ENCODE measurements around the gene FUT2.
"Not testable (repeated sequence)": the region's sequence is repeated elsewhere in the genome, so short reads cannot be mapped to it uniquely, and the experiment has no call there.

Gene FUT2

DNA sequence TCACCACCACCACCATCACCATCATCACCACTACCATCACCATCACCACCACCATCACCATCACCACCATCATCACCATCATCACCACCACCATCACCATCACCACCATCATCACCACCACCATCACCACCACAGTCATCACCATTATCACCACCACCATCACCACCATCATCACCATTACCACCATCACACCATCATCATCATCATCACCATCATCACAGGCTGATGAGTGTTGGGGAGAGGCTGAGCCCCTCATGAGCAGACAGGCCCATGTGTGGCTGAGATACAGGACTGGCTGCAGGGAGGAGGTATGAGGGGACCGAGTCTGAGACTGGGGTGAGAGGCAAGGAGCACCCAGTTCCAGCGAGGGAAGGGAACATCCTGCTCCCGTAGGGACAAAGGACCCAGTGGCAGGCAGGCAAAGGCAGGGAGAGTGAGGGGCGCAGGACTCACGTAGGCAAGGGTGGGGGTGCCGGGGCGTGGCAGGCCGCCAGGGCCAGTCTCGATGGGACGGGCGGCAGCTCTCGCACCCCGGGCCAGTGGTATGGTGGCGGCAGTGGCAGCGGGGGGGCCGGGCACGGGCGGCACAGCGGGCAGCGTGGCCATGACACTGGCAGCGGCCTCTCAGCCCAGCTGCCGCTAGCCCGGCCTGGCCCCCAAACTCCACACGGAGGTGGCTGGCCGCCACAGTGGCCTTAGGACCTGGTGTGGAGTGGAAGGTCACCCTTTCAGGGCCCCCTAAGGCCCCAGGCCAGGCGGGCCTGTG is 25.7 kb upstream of the FUT2 start:
- no peak for DNase-seq
- in situ Hi-C loops (cut with HindIII; ENCODE audit: low pct_ligation_motif_present, low pct_unique_long_range_greater_than_20kb, low sequenced_read_pairs), result no loop called here

DNA sequence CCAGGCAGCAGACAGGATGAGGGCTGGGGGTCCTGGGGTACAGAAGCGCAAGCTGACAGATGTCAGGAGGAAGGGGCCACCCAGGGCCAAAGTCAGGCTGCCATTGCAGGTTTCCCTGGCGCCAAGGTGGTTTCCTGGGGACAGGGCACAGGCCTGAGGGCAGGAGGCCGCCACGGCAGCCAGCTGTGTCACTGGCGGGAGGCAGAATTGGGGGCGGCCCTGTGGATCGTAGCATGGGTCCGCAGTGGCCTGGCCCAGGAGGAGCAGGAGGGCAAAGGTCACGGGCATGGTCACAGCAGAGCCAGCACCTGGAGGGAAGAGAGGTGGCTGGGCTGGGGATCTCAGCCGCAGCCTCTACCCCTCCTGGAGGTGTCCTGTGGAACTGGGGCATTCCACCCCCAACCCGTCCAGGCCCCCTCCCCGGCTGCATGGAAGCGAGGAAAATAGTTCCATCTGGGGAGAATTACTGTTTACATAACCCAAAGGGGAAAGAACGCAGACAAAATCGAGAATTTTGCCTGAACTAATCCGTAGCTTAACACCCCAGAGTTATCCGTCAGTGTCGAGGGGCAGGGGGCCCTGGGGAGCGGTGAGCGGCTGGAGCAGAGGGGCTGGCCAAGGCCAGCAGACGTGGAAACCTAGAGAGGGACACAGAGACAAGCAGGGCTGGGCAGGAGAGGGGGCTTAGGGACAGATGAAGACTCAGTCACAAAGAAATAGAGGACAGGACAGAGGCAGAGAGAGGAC is 24.9 kb upstream of the FUT2 start:
- in situ Hi-C loops (cut with HindIII; ENCODE audit: low pct_ligation_motif_present, low pct_unique_long_range_greater_than_20kb, low sequenced_read_pairs), result no loop called here
- DNase-seq, result no peak

DNA sequence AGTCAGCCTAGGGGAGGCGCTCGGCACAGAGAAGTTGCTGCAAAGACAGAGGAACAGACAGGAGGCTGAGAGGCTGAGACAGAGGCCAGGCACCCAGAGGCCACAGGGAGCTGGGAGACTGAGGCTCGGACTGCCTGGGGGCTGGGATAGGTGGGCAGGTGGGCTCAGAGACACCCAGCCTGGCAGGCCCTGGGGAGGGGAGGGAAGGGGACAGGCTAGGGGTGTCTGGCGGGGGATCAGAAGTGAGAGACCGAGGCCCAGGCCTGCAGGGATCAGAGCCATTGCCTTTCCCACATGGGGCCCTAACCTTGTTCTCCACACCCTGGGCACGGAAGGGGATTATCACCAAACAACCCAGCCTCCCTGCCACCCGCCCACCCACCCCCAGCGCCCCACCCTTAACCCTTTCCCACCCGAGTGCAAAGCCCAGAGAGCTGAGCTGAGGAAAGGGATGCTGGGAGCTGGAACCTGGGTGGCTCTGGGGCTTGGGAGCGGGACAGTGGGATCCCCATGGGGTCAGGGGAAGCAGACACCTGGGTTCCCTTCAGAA is 24.2 kb upstream of the FUT2 start:
- in situ Hi-C loops (cut with HindIII; ENCODE audit: low pct_ligation_motif_present, low pct_unique_long_range_greater_than_20kb, low sequenced_read_pairs), result no loop called here
- DNase-seq, result no peak

DNA sequence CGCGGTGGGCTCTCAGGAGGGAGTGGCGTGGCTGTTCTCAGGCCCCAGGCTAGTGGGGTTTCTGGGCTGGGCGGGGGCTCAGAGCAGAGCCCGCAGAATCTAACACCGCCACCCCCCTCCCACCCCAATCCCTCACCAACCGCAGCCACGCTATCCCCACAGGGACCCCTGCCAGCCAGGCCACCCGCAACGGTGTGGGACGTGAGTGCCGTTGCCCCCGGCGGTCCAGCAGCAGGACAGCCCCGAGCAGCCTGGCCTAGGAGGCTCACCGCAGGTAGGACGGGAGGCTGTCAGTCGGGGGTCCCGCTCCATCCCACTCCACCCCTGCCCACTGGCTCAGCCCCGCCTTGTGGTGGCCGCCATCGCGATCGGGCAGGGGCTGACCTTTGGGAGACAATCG is 22.8 kb upstream of the FUT2 start, which contains the start of gene NTN5:
Gene NTN5, minus strand, starts transcription at position 24 of the 400 bp plus-strand sequence. CDS start 2,031 bp downstream, outside the sequence.
- in situ Hi-C loops (cut with HindIII; ENCODE audit: low pct_ligation_motif_present, low pct_unique_long_range_greater_than_20kb, low sequenced_read_pairs), result no loop called here
- DNase-seq, result no peak

DNA sequence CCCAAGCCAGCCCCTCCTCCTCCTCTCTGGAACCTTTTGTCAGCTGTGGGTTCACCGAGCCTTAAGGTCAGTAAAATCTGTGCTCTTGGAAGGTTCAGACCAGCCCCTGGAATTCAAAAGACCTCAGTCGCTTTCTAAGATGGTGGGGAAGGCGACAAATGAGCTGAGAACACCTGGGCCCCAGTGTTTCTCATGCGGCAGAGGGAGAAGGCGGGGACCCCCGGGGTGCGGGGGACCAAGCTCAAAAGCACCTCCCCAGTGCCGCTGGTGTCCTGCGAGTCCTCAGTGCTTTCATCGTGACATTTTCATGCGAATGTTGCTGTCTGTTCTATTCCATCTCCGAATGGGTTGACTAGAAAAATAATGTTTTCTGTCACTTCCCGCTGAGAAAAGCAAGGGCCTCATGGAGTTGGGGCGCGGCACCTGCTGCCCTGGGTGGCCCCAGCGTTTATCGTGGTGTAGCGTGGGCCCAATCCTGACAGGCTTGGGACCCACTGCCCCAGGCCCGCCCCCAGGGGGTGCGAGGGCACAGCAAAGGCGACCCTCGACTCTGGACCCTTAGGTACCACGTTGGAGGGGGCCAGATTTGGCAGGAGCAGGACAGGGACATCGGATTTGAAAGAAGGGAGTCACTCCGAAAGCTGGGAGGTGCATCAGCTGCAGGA is 22.2 kb upstream of the FUT2 start:
- no peak for DNase-seq
- in situ Hi-C loops (cut with HindIII; ENCODE audit: low pct_ligation_motif_present, low pct_unique_long_range_greater_than_20kb, low sequenced_read_pairs), result no loop called here

DNA sequence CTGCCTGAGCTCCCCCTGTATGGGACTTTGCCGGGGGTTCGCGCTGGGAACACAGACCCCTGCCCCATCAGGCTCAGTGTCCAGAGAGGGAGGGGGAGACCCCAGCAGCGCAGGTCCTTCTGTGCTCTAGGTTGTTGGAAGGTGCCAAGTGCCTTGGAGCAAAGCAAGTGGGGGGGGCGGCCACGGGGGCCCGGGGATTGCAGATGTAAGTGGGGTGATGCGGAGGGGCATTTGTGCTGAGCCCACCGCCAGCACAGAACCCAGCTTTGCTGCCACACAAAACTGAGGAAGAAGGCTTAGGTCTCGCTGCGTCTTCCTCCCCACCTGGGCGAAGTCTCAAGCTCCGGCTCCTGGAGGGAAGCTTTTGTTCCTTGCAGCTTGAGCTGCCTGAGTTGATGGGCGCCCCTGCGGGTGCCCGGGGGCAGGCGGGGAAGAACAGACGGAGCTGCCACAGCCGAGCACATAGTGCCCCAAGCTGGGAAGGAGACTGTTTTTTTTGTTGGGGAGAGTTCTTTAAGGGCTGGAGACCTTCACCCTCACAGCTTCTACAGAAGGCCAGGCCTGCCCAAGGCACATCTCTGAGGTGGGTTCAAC is 21.5 kb upstream of the FUT2 start:
- DNase-seq, result no peak
- in situ Hi-C loops (cut with HindIII; ENCODE audit: low pct_ligation_motif_present, low pct_unique_long_range_greater_than_20kb, low sequenced_read_pairs), result no loop called here

DNA sequence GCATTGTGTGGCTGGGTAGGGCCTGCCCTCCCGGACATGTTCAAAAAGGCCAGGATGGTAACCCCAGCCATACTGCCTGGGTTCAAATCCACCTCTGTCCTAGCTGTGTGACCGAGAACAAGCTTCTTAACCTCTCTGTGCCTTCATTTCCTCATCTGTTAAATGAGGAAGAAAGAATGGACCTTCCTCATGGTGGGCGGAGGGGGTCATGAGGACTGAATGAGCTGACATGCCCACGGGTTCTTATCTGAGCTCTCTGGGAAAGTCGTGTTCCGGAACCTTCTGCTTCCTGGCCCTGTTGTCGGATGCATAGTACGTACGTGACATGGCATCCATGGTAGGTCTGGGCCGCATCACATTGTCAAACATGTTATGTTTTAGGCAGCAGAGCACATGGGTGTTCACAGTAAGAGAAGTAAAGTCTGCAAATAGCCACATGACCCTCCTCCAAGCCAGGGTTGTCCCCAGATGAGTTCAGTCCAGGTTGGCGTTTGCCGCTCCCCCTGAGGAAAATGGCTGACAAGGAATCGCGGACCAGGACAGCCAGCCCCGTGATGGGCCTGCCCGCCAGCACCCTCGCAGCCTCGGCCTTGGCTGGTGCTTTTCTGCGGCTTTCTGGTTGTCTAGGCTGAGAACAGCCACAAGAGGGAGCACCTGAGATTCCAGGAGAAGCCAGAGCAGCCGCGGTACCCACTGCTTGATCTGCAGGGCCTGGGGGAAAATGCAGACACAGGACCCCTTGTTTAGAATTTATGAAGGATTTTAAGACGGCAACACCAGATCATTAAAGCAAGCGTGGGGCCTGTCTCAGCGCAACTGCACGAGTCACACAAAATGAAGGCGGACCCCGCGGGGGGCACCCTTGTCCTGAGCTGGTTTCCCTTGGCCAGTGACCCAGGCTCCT is 20.6 kb upstream of the FUT2 start:
- DNase-seq, result peak; percentile 80
- in situ Hi-C loops (cut with HindIII; ENCODE audit: low pct_ligation_motif_present, low pct_unique_long_range_greater_than_20kb, low sequenced_read_pairs), result no loop called here

DNA sequence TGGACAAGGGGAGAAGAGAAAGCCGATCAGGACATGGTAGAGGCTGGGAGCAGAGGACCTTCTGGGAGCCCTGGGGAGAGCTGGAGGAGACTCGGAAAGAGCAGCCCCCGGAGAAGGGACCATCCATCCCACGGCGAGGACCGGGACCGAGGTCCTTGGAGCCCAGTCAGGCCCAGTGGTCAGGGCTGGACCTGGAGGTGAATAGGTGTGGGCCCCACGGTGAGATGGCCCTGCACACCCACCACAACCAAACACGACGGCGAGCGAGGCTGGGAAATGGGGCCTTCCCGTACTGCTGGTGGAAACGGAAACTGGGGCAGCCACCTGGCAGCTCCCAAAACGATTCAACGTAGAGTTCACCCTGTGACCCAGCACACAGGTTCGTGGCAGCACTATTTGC is 19.3 kb upstream of the FUT2 start:
- no peak for DNase-seq
- in situ Hi-C loops (cut with HindIII; ENCODE audit: low pct_ligation_motif_present, low pct_unique_long_range_greater_than_20kb, low sequenced_read_pairs), result no loop called here

DNA sequence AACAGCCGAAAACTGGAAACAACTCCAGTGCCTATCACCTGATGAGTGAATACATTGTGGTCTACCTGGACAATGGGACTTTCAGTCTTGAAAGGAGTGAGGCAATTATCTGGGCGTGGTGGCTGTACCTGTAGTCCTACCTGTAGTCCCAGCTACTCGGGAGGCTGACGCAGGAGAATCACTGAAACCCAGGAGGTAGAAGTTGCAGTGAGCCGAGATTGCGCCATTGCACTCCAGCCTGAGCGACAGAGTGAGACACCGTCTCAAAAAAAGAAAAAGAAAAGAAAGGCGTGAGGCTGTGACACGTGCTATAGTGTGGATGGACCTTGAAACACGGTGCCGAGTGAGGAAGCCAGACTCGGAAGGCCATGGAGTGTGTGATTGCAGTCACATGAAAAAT is 18.9 kb upstream of the FUT2 start:
- in situ Hi-C loops (cut with HindIII; ENCODE audit: low pct_ligation_motif_present, low pct_unique_long_range_greater_than_20kb, low sequenced_read_pairs), result no loop called here
- DNase-seq, result no peak

DNA sequence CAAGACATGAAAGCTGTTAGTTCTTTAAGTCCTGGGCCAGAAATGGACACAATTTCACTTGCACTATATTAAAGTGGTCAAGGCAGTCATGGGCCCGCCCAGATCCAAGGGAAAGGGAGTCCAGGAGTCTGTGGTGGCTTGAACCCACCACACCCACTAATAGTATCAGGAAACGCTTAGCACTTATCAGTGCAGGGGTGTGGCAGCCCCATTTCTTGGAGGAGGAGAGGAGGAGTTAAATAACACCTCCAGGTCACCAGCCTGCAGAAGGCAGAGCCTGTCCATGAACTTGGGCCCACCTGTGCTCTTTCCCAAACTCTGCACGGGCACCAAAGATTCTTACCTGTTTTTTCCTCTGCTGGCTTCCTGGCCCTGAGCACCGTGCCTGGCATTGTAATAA is 17.6 kb upstream of the FUT2 start:
- in situ Hi-C loops (cut with HindIII; ENCODE audit: low pct_ligation_motif_present, low pct_unique_long_range_greater_than_20kb, low sequenced_read_pairs), result no loop called here
- no peak for DNase-seq

DNA sequence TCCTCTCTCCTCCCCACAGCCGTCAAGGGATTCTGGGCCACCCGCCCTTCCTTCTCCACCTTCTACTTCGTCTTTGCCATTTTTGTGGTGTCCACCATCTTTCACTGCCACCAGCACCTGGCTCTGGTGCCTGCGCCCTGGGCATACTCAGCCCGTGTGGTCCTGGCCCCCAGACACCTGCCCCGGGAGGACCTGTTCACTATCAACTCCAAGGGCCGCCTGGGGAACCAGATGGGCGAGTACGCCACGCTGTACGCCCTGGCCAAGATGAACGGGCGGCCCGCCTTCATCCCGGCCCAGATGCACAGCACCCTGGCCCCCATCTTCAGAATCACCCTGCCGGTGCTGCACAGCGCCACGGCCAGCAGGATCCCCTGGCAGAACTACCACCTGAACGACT is 15.8 kb upstream of the FUT2 start:
- in situ Hi-C loops (cut with HindIII; ENCODE audit: low pct_ligation_motif_present, low pct_unique_long_range_greater_than_20kb, low sequenced_read_pairs); DNase-seq: not testable (repeated sequence)

DNA sequence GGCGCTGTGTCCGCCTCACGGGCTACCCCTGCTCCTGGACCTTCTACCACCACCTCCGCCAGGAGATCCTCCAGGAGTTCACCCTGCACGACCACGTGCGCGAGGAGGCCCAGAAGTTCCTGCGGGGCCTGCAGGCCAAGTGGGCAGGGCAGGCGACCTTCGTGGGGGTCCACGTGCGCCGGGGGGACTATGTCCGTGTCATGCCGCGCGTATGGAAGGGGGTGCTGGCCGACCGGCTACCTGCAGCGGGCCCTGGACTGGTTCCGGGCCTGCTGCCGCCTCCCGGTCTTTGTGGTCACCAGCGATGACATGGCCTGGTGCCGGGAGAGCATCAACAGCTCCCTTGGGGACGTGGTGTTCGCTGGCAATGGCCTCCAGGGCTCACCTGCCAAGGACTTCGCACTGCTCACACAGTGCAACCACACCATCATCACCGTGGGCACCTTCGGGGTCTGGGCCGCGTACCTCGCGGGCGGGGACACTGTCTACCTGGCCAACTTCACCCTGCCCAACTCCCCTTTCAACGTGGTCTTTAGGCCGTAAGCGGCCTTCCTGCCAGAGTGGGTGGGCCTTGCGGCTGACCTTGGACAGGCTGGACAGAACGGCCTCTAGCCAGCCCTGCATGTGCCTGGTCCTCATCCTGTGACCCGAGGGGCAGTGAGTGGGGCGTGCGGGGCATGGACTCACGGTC is 15.2 kb upstream of the FUT2 start:
- in situ Hi-C loops (cut with HindIII; ENCODE audit: low pct_ligation_motif_present, low pct_unique_long_range_greater_than_20kb, low sequenced_read_pairs), result no loop called here
- no peak for DNase-seq

DNA sequence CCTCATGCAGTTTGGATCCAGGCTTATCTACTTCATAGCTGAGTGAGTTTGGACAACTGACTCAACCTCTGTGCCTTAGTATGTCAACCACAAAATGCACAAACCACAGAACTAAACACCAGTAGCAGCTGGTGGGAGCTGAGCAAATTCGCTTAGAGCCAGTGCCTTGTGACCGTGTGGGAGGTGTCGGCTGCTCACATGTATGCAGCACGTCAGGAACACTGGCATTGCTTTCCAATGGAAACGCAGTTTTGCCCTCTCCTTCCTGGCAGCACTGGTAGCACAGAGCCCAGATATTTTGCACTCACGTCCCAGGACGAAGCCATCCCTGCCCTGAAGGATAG is 14.7 kb upstream of the FUT2 start:
- peak; percentile 85 for DNase-seq
- in situ Hi-C loops (cut with HindIII; ENCODE audit: low pct_ligation_motif_present, low pct_unique_long_range_greater_than_20kb, low sequenced_read_pairs), result no loop called here

DNA sequence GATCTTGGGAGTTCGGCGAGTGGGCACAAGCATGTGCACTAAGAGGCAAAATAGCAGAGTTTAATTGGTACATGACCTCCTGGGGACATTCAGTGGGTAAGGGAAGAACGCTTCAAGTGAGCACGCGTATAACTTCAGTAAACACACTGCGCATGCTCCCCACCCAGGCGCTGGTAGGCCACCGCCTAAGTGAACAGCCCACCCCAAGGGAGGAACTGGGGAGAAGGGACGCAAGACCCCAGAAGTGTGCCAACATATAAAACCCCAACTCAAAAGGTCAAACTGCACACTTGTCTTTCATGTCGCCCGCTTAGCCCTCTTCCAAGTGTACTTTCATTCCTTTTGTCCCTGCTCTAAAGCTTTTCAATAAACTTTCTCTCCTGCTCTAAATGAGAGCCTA is 12.4 kb upstream of the FUT2 start:
- in situ Hi-C loops (cut with HindIII; ENCODE audit: low pct_ligation_motif_present, low pct_unique_long_range_greater_than_20kb, low sequenced_read_pairs), result no loop called here
- DNase-seq, result no peak

DNA sequence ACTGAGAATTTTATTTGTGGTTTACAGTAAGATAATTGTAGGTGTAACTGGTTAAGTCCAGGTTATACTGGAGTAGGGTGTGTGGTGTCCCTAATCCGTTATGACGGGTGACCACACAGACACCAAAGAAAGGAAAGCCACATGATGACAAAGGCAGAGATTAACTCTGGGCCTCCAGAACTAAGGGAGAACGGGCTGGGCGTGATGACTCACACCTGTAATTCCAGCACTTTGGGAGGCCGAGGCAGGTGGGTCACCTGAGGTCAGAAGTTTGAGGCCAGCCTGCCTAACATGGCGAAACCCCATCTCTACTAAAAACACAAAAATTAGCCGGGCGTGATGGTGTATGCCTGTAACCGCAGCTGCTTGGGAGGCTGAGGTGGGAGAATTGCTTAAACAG is 10.2 kb upstream of the FUT2 start:
- in situ Hi-C loops (cut with HindIII; ENCODE audit: low pct_ligation_motif_present, low pct_unique_long_range_greater_than_20kb, low sequenced_read_pairs), result no loop called here
- DNase-seq, result no peak

DNA sequence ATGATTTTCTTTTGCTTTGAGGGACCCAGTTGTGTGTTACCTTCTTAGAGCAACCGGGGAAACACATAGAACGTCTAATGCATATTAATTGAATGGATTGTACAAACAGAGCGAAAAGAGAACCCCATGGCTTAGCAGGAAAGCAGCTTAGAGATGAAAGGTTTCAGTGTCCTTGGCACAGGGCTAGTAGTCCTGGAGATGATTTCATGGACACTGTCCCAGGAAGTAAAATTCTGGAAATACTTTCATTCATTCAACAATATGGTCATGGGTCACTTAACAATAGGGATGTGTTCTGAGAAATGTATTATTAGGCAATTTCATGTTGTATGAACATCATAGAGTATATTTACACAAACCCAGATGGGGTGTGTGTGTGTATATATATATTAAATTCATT is 9.7 kb upstream of the FUT2 start:
- DNase-seq, result no peak
- in situ Hi-C loops (cut with HindIII; ENCODE audit: low pct_ligation_motif_present, low pct_unique_long_range_greater_than_20kb, low sequenced_read_pairs), result no loop called here

DNA sequence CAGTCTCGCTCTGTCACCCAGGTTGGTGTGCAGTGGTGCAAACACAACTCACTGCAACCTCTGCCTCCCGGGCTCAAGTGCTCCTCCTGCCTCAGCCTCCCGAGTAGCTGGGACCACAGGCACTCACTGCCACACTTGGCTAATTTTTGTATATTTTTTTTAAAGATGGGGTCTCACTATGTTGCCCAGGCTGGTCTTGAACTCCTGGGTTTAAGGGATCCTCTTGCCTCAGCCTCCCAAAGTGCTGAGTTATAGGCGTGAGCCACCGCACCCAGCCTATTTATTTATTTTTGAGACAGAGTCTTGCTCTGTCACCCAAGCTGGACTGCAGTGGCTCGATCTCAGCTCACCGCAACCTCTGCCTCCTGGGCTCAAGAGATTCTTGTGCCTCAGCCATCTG is 9.1 kb upstream of the FUT2 start:
- DNase-seq, result not testable (repeated sequence)

DNA sequence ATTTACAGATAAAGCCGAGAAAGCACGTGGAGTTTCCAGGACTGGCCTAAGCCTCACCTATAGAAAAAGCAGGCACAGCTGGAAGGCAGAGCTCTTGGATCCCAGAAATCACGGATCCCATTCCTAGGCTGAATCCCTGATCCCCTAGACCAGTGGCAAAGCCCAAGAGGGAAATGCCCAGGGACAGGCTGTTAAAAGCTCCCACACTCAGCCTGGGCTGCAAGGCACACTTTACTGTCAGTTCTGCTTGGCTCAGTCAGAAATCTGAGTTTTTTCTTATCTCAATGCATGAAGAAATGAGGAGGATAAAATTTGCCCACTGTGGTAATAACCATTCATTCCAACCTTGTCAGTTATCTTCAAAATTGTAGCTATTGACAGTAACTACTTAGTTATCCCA is 8.0 kb upstream of the FUT2 start:
- no peak for DNase-seq
- in situ Hi-C loops (cut with HindIII; ENCODE audit: low pct_ligation_motif_present, low pct_unique_long_range_greater_than_20kb, low sequenced_read_pairs), result no loop called here

More for the DNA sequence above, 9.1 kb upstream of the FUT2 start:
- in situ Hi-C loops (cut with HindIII; ENCODE audit: low pct_ligation_motif_present, low pct_unique_long_range_greater_than_20kb, low sequenced_read_pairs), result not testable (repeated sequence)
